Measurements from ENCODE around the gene STYK1. TPM values are rescaled to one million over a fixed set of nuclear protein-coding genes. Genes with fewer than 3 reads are reported as not detected.

Gene STYK1
- total and polyA plus RNA-seq, 12 donors: 0.08 to 0.13 (median 0.10) TPM; not detected in 9

DNA sequence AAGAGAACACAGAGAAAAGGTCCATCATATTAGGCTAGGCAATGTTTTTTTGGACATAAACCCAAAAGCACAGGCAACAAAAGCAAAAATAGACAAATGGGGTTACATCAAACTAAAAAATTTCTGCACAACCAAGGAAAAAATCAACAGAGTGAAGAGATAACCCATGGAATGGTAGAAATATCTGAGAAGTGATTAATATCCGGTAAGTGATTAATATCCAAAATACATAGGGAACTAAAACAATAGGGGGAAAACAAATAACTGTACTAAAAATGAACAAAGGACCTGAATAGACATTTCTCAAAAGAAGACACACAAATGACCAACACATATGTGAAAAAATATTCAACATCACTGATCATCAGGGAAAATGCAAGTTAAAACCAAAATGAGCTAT is 4.3 kb downstream of the STYK1 start:
- Histone ChIP-seq H3K36me3 (replicated peaks in 1 of 2) (no peaks in the 10 kb centered on the region), H3K9me3 (replicated peaks in 1 of 3) (no peaks in the 10 kb centered on the region), H3K4me1 (replicated peaks in 1 of 2) (peaks cover 0 to 7% of the 10 kb centered on the region in 2 donors), H3K27me3 (peaks cover 22% of the 10 kb centered on the region), H3K27ac (no peak overlapping the region), H3K4me3 (no peak overlapping the region)
- intact Hi-C loops (cut with DNase I): no loop called here
- 80 to 96% (median 91%) methylated on average over 1 of the region's 1 CpG for WGBS, 4 donors
- no peak for TF ChIP-seq POLR2A (IDR thresholded peaks at IDR 0.05)
- TF ChIP-seq, protein P1, sequence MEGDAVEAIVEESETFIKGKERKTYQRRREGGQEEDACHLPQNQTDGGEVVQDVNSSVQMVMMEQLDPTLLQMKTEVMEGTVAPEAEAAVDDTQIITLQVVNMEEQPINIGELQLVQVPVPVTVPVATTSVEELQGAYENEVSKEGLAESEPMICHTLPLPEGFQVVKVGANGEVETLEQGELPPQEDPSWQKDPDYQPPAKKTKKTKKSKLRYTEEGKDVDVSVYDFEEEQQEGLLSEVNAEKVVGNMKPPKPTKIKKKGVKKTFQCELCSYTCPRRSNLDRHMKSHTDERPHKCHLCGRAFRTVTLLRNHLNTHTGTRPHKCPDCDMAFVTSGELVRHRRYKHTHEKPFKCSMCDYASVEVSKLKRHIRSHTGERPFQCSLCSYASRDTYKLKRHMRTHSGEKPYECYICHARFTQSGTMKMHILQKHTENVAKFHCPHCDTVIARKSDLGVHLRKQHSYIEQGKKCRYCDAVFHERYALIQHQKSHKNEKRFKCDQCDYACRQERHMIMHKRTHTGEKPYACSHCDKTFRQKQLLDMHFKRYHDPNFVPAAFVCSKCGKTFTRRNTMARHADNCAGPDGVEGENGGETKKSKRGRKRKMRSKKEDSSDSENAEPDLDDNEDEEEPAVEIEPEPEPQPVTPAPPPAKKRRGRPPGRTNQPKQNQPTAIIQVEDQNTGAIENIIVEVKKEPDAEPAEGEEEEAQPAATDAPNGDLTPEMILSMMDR (IDR thresholded peaks at IDR 0.05): no peak
- DNase-seq: no peak

DNA sequence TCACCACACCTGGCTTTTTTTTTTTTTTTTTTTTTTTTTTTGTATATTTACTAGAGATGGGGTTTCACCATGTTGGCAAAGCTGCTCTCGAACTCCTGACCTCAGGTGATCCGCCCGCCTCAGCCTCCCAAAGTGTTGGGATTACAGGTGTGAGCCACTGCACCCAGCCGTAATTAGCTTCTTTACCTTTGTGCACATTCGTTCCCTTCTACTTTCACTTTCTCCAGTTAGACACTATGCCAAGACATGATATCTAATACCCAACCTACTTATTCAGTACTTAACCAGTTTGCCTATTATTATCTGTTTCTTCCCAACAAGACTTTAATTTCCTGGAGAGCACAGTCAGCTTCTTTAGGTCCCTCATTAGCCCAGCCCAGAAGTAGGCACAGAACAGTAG is 5.3 kb downstream of the STYK1 start:
- Histone ChIP-seq H3K4me1 (replicated peaks in 1 of 2) (no peaks in the 10 kb centered on the region), H3K4me3 (no peak overlapping the region), H3K9me3 (replicated peaks in 1 of 3) (no peaks in the 10 kb centered on the region), H3K27me3 (peaks cover 12% of the 10 kb centered on the region), H3K27ac (no peak overlapping the region), H3K36me3 (replicated peaks in 1 of 2) (no peaks in the 10 kb centered on the region)
- no peak for DNase-seq
- TF ChIP-seq, protein P1 (IDR thresholded peaks at IDR 0.05): no peak
- no peak for TF ChIP-seq POLR2A (IDR thresholded peaks at IDR 0.05)
- intact Hi-C loops (cut with DNase I): no loop called here
- 66 to 70% (median 68%) methylated on average over 4 to 5 of the region's 5 CpGs for WGBS, 4 donors

DNA sequence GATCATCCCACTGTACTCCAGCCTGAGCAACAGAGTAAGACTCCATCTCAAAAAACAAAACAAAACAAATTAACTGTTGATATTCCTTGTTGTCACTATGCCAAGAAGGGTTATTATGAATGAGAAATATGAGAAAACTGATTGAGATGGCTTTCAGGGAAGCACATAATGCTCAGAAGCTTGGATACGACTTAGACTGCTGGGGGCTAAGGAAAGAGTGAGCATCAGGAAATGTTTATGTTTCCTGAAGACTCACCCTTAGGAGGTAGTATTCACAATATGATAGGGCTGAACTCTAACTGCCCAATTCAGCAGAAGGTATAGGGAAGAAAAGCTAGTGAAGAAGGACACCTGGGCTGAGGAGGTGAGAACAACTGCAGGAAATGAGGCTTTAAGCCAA is 6.3 kb downstream of the STYK1 start:
- no peaks in the 10 kb centered on the region for H3K9me3 ChIP-seq (replicated peaks in 1 of 3)
- H3K4me1 ChIP-seq (replicated peaks in 1 of 2): no peaks in the 10 kb centered on the region
- TF ChIP-seq POLR2A (IDR thresholded peaks at IDR 0.05): no peak
- TF ChIP-seq, protein P1 (IDR thresholded peaks at IDR 0.05): no peak
- peaks cover 10% of the 10 kb centered on the region for H3K27me3 ChIP-seq
- H3K27ac ChIP-seq: no peak overlapping the region
- WGBS, 4 donors: 39 to 62% (median 46%) methylated on average over 1 of the region's 1 CpG
- no peak for DNase-seq
- no peaks in the 10 kb centered on the region for H3K36me3 ChIP-seq (replicated peaks in 1 of 2)
- no peak overlapping the region for H3K4me3 ChIP-seq
- intact Hi-C loops (cut with DNase I): no loop called here

DNA sequence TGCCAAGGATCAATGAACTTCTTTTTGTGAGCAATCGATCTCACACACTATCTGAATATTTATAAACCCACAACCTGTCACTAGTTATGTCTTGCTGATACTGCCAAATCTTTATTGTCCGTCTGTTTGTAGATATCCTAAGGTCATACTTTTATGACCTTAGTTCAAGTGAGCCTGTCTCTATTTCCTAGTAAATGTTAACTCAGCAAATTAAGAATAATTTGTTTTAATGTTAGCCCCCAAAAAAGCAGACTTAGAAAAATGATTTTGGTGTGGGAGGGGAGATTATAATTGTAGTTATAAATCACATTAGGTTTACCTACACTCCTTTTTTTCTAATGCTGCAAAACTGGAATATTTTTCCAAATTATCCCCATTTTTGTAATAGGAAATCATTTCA is 9.4 kb downstream of the STYK1 start:
- no peak for TF ChIP-seq POLR2A (IDR thresholded peaks at IDR 0.05)
- TF ChIP-seq, protein P1 (IDR thresholded peaks at IDR 0.05): no peak
- Histone ChIP-seq H3K4me1 (replicated peaks in 1 of 2) (no peaks in the 10 kb centered on the region), H3K36me3 (replicated peaks in 1 of 2) (no peaks in the 10 kb centered on the region), H3K4me3 (no peak overlapping the region), H3K27ac (no peak overlapping the region), H3K27me3 (peaks cover 3% of the 10 kb centered on the region), H3K9me3 (replicated peaks in 1 of 3) (no peaks in the 10 kb centered on the region)
- DNase-seq: no peak
- WGBS, 4 donors: 52 to 65% (median 59%) methylated on average over 2 of the region's 2 CpGs
- intact Hi-C loops (cut with DNase I): no loop called here
